Memory B cell (primary cell): ENCODE results near the gene JMY.

Experiments
- ATAC-seq: fragments of 150-1000 bp; cut with Tn5 transposase; 2 replicates; pipeline ENCODE4 v1.10.0; 2021; ENCODE audit warnings: low read depth, mild to moderate bottlenecking, moderate library complexity
- DNase-seq, 2 donors: peaks; one replicate each; pipeline ENCODE4 v3.0.0; 2022; ENCODE audit warnings: low spot score in 2 of 2
- H3K27ac Mint-ChIP-seq: one replicate; pipeline ENCODE4 v1.8.0; 2022; ENCODE audit warnings: mild to moderate bottlenecking, moderate library complexity, mixed read lengths
- H3K27me3 Mint-ChIP-seq: one replicate; pipeline ENCODE4 v1.8.0; 2022; ENCODE audit warnings: mixed read lengths
- H3K36me3 Mint-ChIP-seq: one replicate; pipeline ENCODE4 v1.8.0; 2022; ENCODE audit warnings: mild to moderate bottlenecking, mixed read lengths
- H3K4me1 Mint-ChIP-seq: one replicate; pipeline ENCODE4 v1.8.0; 2022; ENCODE audit warnings: mixed read lengths
- H3K4me3 Mint-ChIP-seq: one replicate; pipeline ENCODE4 v1.8.0; 2022; ENCODE audit warnings: mild to moderate bottlenecking, moderate library complexity, mixed read lengths
- H3K9me3 Mint-ChIP-seq: one replicate; pipeline ENCODE4 v1.8.0; 2022; ENCODE audit warnings: mixed read lengths

The JMY gene

GRCh38 chr5:79255786-79256557, 20.0 kb downstream of the JMY start:
- ATAC-seq (no peak), DNase-seq (no peak)
- Mint-ChIP-seq H3K9me3 (peaks cover 4% of the 10 kb centered on the region), H3K36me3 (peaks cover 23% of the 10 kb centered on the region), H3K27me3 (no peaks in the 10 kb centered on the region), H3K27ac (peak overlapping the region; percentile 61), H3K4me1 (peaks cover 34% of the 10 kb centered on the region), H3K4me3 (no peak overlapping the region)

GRCh38 chr5:79256563-79256962, 20.6 kb downstream of the JMY start:
- peak overlapping the region; percentile 61 for H3K27ac Mint-ChIP-seq
- H3K4me3 Mint-ChIP-seq, result no peak overlapping the region
- no peaks in the 10 kb centered on the region for H3K27me3 Mint-ChIP-seq
- peaks cover 4% of the 10 kb centered on the region for H3K9me3 Mint-ChIP-seq
- ATAC-seq, result no peak
- H3K36me3 Mint-ChIP-seq, result peaks cover 23% of the 10 kb centered on the region
- DNase-seq, result no peak
- peaks cover 33% of the 10 kb centered on the region for H3K4me1 Mint-ChIP-seq

GRCh38 chr5:79257314-79257713, 21.4 kb downstream of the JMY start:
- Mint-ChIP-seq H3K4me1 (peaks cover 36% of the 10 kb centered on the region), H3K4me3 (no peak overlapping the region), H3K9me3 (peaks cover 4% of the 10 kb centered on the region), H3K27me3 (no peaks in the 10 kb centered on the region), H3K36me3 (peaks cover 21% of the 10 kb centered on the region), H3K27ac (no peak overlapping the region)
- DNase-seq (no peak), ATAC-seq (no peak)

- H3K4me1 Mint-ChIP-seq, result peaks cover 36% of the 10 kb centered on the region
Measured at GRCh38 chr5:79258801-79259200, 22.9 kb downstream of the JMY start.

GRCh38 chr5:79259383-79259782, 23.5 kb downstream of the JMY start:
- no peak overlapping the region for H3K4me3 Mint-ChIP-seq
- peaks cover 11% of the 10 kb centered on the region for H3K36me3 Mint-ChIP-seq
- ATAC-seq (no peak), DNase-seq (no peak)
- peaks cover 33% of the 10 kb centered on the region for H3K4me1 Mint-ChIP-seq
- no peak overlapping the region for H3K27ac Mint-ChIP-seq
- no peaks in the 10 kb centered on the region for H3K9me3 Mint-ChIP-seq
- H3K27me3 Mint-ChIP-seq, result no peaks in the 10 kb centered on the region

More at GRCh38 chr5:79258801-79259200, 22.9 kb downstream of the JMY start:
- ATAC-seq (no peak), DNase-seq (no peak)
- Mint-ChIP-seq H3K27me3 (no peaks in the 10 kb centered on the region), H3K27ac (no peak overlapping the region), H3K4me3 (no peak overlapping the region), H3K36me3 (peaks cover 13% of the 10 kb centered on the region), H3K9me3 (no peaks in the 10 kb centered on the region)

GRCh38 chr5:79259810-79260209, 23.9 kb downstream of the JMY start:
- Mint-ChIP-seq H3K36me3 (peaks cover 8% of the 10 kb centered on the region), H3K27me3 (no peaks in the 10 kb centered on the region), H3K4me3 (no peak overlapping the region), H3K9me3 (no peaks in the 10 kb centered on the region), H3K27ac (no peak overlapping the region), H3K4me1 (peaks cover 29% of the 10 kb centered on the region)
- ATAC-seq (no peak), DNase-seq (no peak)

- no peak for DNase-seq
- no peaks in the 10 kb centered on the region for H3K27me3 Mint-ChIP-seq
- H3K27ac Mint-ChIP-seq, result no peak overlapping the region
- no peak for ATAC-seq
- peaks cover 17% of the 10 kb centered on the region for H3K4me1 Mint-ChIP-seq
- peaks cover 1% of the 10 kb centered on the region for H3K36me3 Mint-ChIP-seq
- no peak overlapping the region for H3K4me3 Mint-ChIP-seq
- no peaks in the 10 kb centered on the region for H3K9me3 Mint-ChIP-seq
Measured at GRCh38 chr5:79261897-79262296, 26.0 kb downstream of the JMY start.

GRCh38 chr5:79263290-79263689, 27.4 kb downstream of the JMY start:
- Mint-ChIP-seq H3K9me3 (no peaks in the 10 kb centered on the region), H3K4me3 (no peak overlapping the region), H3K27me3 (no peaks in the 10 kb centered on the region), H3K27ac (no peak overlapping the region), H3K36me3 (peaks cover 5% of the 10 kb centered on the region), H3K4me1 (peaks cover 22% of the 10 kb centered on the region)
- ATAC-seq (peak; percentile 37), DNase-seq (no peak)

- peaks cover 15% of the 10 kb centered on the region for H3K36me3 Mint-ChIP-seq
- no peak overlapping the region for H3K27ac Mint-ChIP-seq
- H3K9me3 Mint-ChIP-seq, result no peaks in the 10 kb centered on the region
- no peak overlapping the region for H3K4me3 Mint-ChIP-seq
- no peaks in the 10 kb centered on the region for H3K27me3 Mint-ChIP-seq
- DNase-seq (no peak), ATAC-seq (no peak)
- H3K4me1 Mint-ChIP-seq, result peaks cover 28% of the 10 kb centered on the region
Measured at GRCh38 chr5:79267180-79267579, 31.2 kb downstream of the JMY start.

- peaks cover 4% of the 10 kb centered on the region for H3K9me3 Mint-ChIP-seq
- no peak overlapping the region for H3K27ac Mint-ChIP-seq
- DNase-seq (no peak), ATAC-seq (no peak)
- peaks cover 23% of the 10 kb centered on the region for H3K4me1 Mint-ChIP-seq
- H3K36me3 Mint-ChIP-seq, result peaks cover 18% of the 10 kb centered on the region
- H3K27me3 Mint-ChIP-seq, result no peaks in the 10 kb centered on the region
- no peak overlapping the region for H3K4me3 Mint-ChIP-seq
Measured at GRCh38 chr5:79269733-79270166, 33.8 kb downstream of the JMY start.

GRCh38 chr5:79273341-79273740, 37.4 kb downstream of the JMY start:
- Mint-ChIP-seq H3K4me3 (no peak overlapping the region), H3K27me3 (no peaks in the 10 kb centered on the region), H3K4me1 (peaks cover 26% of the 10 kb centered on the region), H3K36me3 (peaks cover 20% of the 10 kb centered on the region), H3K9me3 (peaks cover 4% of the 10 kb centered on the region), H3K27ac (no peak overlapping the region)
- no peak for DNase-seq
- no peak for ATAC-seq

- H3K4me3 Mint-ChIP-seq, result no peak overlapping the region
- DNase-seq (no peak), ATAC-seq (no peak)
- peaks cover 33% of the 10 kb centered on the region for H3K36me3 Mint-ChIP-seq
- H3K27ac Mint-ChIP-seq, result no peak overlapping the region
- no peaks in the 10 kb centered on the region for H3K9me3 Mint-ChIP-seq
- H3K27me3 Mint-ChIP-seq, result no peaks in the 10 kb centered on the region
- H3K4me1 Mint-ChIP-seq, result peaks cover 6% of the 10 kb centered on the region
Measured at GRCh38 chr5:79284846-79285245, 48.9 kb downstream of the JMY start.

GRCh38 chr5:79285285-79285684, 49.4 kb downstream of the JMY start:
- no peak for ATAC-seq
- H3K27me3 Mint-ChIP-seq, result no peaks in the 10 kb centered on the region
- no peak overlapping the region for H3K27ac Mint-ChIP-seq

GRCh38 chr5:79285833-79286232, 49.9 kb downstream of the JMY start:
- Mint-ChIP-seq H3K9me3 (no peaks in the 10 kb centered on the region), H3K27me3 (no peaks in the 10 kb centered on the region), H3K27ac (no peak overlapping the region), H3K36me3 (peaks cover 33% of the 10 kb centered on the region), H3K4me3 (no peak overlapping the region), H3K4me1 (peaks cover 6% of the 10 kb centered on the region)
- DNase-seq (no peak), ATAC-seq (no peak)

More at GRCh38 chr5:79285285-79285684, 49.4 kb downstream of the JMY start:
- Mint-ChIP-seq H3K4me1 (peaks cover 6% of the 10 kb centered on the region), H3K36me3 (peaks cover 33% of the 10 kb centered on the region), H3K4me3 (no peak overlapping the region), H3K9me3 (no peaks in the 10 kb centered on the region)
- DNase-seq, result no peak

GRCh38 chr5:79287380-79287779, 51.4 kb downstream of the JMY start:
- H3K4me3 Mint-ChIP-seq, result no peak overlapping the region
- peak overlapping the region; percentile 8 for H3K27ac Mint-ChIP-seq
- H3K9me3 Mint-ChIP-seq, result no peaks in the 10 kb centered on the region
- DNase-seq, result no peak
- no peak for ATAC-seq
- no peaks in the 10 kb centered on the region for H3K27me3 Mint-ChIP-seq
- peaks cover 6% of the 10 kb centered on the region for H3K4me1 Mint-ChIP-seq
- peaks cover 34% of the 10 kb centered on the region for H3K36me3 Mint-ChIP-seq
